Dermis blood vessel endothelial cell (primary cell): ENCODE results near the gene RIPK4. TPM values are rescaled to one million over a fixed set of nuclear protein-coding genes. Genes with fewer than 3 reads are reported as not detected.

Experiments used
- DNase-seq: peaks from one replicate; pipeline ENCODE4 v3.0.0; 2010
- total RNA-seq: library from RNA; depleted of rRNA; stranded (reverse); fragments of >200 nt; gene quantifications from 2 replicates; pipeline ENCODE4 v1.2.3, GENCODE V29; 2014

RIPK4 gene
- total RNA-seq, 1 donor from 2014 or later: 0.51 TPM

DNA sequence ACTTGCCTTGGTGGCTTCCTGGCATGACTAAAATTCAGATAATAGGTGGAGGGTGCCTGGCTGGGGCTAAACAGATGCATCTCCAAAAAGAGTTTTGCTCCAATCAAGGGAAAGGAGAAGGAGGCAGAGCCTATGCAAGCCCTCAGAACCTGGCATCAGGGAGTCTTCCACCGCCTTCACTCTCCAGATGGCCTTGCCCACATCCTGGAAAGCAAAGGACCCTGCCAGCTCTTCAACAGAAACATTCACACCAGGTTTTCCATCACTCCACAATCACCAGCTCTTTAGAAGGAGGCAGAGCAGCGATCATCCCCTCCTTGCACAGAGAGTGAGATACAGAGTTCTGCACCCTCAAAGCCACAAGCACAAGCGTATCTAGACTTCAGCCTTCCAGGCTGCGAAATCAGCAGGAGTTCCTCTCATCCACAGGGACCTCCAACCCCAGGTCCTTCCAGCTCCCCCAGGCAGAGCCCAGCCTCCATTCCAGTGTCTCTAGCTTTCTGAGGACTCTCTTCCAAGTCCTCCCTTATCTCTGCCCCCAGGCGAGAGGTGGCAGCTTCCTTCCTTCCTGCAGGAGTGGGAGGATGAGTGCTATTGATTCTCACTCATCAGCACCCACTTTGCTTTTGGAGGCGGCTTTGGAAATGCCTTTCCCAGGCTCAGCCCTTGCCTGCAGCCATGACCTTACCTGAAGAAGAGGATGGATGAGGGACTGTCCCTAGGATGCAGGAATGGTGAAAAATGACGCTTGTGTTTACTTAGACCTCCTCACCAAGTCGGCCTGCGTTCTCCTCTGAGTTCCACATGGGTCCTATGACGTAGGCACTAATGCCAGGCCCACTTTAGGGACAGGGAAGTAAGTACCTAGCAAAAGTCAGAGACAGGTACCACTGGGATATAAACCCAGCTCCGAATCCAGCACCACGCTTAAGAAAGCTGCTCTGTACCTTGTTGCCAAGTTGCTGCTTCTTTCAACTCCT, 75.4 kb downstream of the RIPK4 start:
- no peak for DNase-seq

Other genes starting within 250 kb of the RIPK4 start
- 5.8 and 7.3 TPM in 2 replicates for gene PRDM15, start 112.3 kb upstream of the RIPK4 start, total RNA-seq
- gene C2CD2, start 187.0 kb upstream of the RIPK4 start, total RNA-seq: 51.7 and 63.0 TPM in 2 replicates
- 5.3 and 6.1 TPM in 2 replicates for gene ZBTB21, start 243.3 kb upstream of the RIPK4 start, total RNA-seq